OCI-LY1 (cell line): ENCODE results near the gene TOMM40.

Source experiments
- CTCF ChIP-seq: fragments of 200-600 bp; sonication (generic), shearing (Covaris generic); IDR thresholded peaks from 2 replicates; pipeline ENCODE4 v1.5.1; 2017; ENCODE audit warnings: mild to moderate bottlenecking, antibody characterized with exemption, low read length, moderate library complexity, mixed read lengths
- EZH2 ChIP-seq: fragments of 200-600 bp; sonication (generic), shearing (Covaris generic); IDR thresholded peaks from 2 replicates; pipeline ENCODE4 v1.8.0; 2017; ENCODE audit warnings: borderline replicate concordance, mixed run types, mild to moderate bottlenecking, antibody characterized with exemption, low read length, moderate library complexity, mixed read lengths

GRCh38 chr19:44857837-44858236, 33.2 kb upstream of the TOMM40 start:
- TF ChIP-seq CTCF = no peak
- TF ChIP-seq EZH2 = no peak
